Upper lobe of right lung (tissue), 1 donor: Measurements from ENCODE around the gene THY1. TPM values are rescaled to one million over a fixed set of nuclear protein-coding genes. Genes with fewer than 3 reads are reported as not detected.
"Not testable (repeated sequence)": the region's sequence is repeated elsewhere in the genome, so short reads cannot be mapped to it uniquely, and the experiment has no call there.

Source experiments
- ATAC-seq: fragments of 200-7000 bp; cut with Tn5 transposase; one replicate; pipeline ENCODE4 v1.9.1; 2020; ENCODE audit warnings: mild to moderate bottlenecking, moderate library complexity
- DNase-seq: peaks from one replicate; pipeline ENCODE4 v3.0.0-alpha.2; 2020
- H3K27ac ChIP-seq: fragments of 200-600 bp; one replicate; pipeline ENCODE4 v1.8.0; 2022
- H3K27me3 ChIP-seq: fragments of 200-600 bp; one replicate; pipeline ENCODE4 v1.8.0; 2022; ENCODE audit warnings: mild to moderate bottlenecking
- H3K36me3 ChIP-seq: fragments of 200-600 bp; one replicate; pipeline ENCODE4 v1.8.0; 2022
- H3K4me1 ChIP-seq: fragments of 200-600 bp; one replicate; pipeline ENCODE4 v1.8.0; 2022
- H3K4me3 ChIP-seq: fragments of 200-600 bp; one replicate; pipeline ENCODE4 v1.8.0; 2022; ENCODE audit warnings: mild to moderate bottlenecking
- H3K9me3 ChIP-seq: fragments of 200-600 bp; one replicate; pipeline ENCODE4 v1.8.0; 2022
- CTCF ChIP-seq: fragments of 200-600 bp; IDR thresholded peaks from one replicate; pipeline ENCODE4 v1.8.0; 2022; ENCODE audit warnings: antibody characterized with exemption
- intact Hi-C: fragments of 100-400 bp; cut with DNase I; formaldehyde crosslinking; loops from one replicate; pipeline ENCODE4 v1.11.0; 2022
- total RNA-seq: library from RNA; stranded (reverse); fragmentation: NEBNext Ultra II Directional; extraction: Animal tissue kit (Norgen Biotek cat#: 25700); gene quantifications from one replicate; pipeline ENCODE4 v1.2.1, GENCODE V29; 2021
- donor health status: DM: no; HTN: yes; CAD: no; lungs with severe emphysema.

THY1 gene
- total RNA-seq, 1 donor from 2014 or later, result 7.8 TPM

GRCh38 chr11:119445379-119445778 is 22.4 kb upstream of the THY1 start:
- Histone ChIP-seq H3K4me1 (no peaks in the 10 kb centered on the region), H3K27me3 (no peaks in the 10 kb centered on the region), H3K27ac (no peak overlapping the region), H3K9me3 (no peaks in the 10 kb centered on the region), H3K4me3 (no peak overlapping the region), H3K36me3 (no peaks in the 10 kb centered on the region)
- intact Hi-C loops, result no loop called here
- DNase-seq (no peak), ATAC-seq (no peak)
- no peak for TF ChIP-seq CTCF

GRCh38 chr11:119441898-119442243 is 18.9 kb upstream of the THY1 start:
- DNase-seq (no peak), ATAC-seq (no peak)
- H3K27me3 ChIP-seq, result no peaks in the 10 kb centered on the region
- no peak overlapping the region for H3K27ac ChIP-seq
- H3K4me3 ChIP-seq, result no peak overlapping the region
- intact Hi-C loops, result no loop called here
- no peaks in the 10 kb centered on the region for H3K4me1 ChIP-seq
- no peak for TF ChIP-seq CTCF
- H3K9me3 ChIP-seq, result no peaks in the 10 kb centered on the region
- H3K36me3 ChIP-seq, result no peaks in the 10 kb centered on the region

- intact Hi-C loops, result no loop called here
- Histone ChIP-seq H3K27me3 (no peaks in the 10 kb centered on the region), H3K4me3 (no peak overlapping the region), H3K9me3 (no peaks in the 10 kb centered on the region), H3K4me1 (no peaks in the 10 kb centered on the region), H3K36me3 (no peaks in the 10 kb centered on the region), H3K27ac (no peak overlapping the region)
- ATAC-seq (no peak), DNase-seq (no peak)
- no peak for TF ChIP-seq CTCF
Measured at GRCh38 chr11:119438599-119438998, 15.6 kb upstream of the THY1 start.

GRCh38 chr11:119437521-119437920 is 14.5 kb upstream of the THY1 start:
- H3K4me1 ChIP-seq, H3K9me3 ChIP-seq, intact Hi-C loops, H3K27me3 ChIP-seq, DNase-seq, H3K4me3 ChIP-seq, H3K36me3 ChIP-seq, H3K27ac ChIP-seq, ATAC-seq: not testable (repeated sequence)

GRCh38 chr11:119436711-119437110 is 13.7 kb upstream of the THY1 start:
- H3K4me3 ChIP-seq, result no peak overlapping the region
- DNase-seq (no peak), ATAC-seq (no peak)
- intact Hi-C loops, result no loop called here
- H3K9me3 ChIP-seq, result no peaks in the 10 kb centered on the region
- H3K36me3 ChIP-seq, result no peaks in the 10 kb centered on the region
- no peak overlapping the region for H3K27ac ChIP-seq
- no peak for TF ChIP-seq CTCF
- no peaks in the 10 kb centered on the region for H3K4me1 ChIP-seq
- H3K27me3 ChIP-seq, result no peaks in the 10 kb centered on the region

GRCh38 chr11:119436093-119436492 is 13.1 kb upstream of the THY1 start:
- no peaks in the 10 kb centered on the region for H3K27me3 ChIP-seq
- intact Hi-C loops, result no loop called here
- no peak overlapping the region for H3K4me3 ChIP-seq
- no peaks in the 10 kb centered on the region for H3K4me1 ChIP-seq
- TF ChIP-seq CTCF, result no peak
- DNase-seq (no peak), ATAC-seq (no peak)
- no peaks in the 10 kb centered on the region for H3K9me3 ChIP-seq
- H3K27ac ChIP-seq, result no peak overlapping the region
- H3K36me3 ChIP-seq, result no peaks in the 10 kb centered on the region
